ENCODE measurements around the gene MMRN2.
A peak's percentile ranks its signal among the peaks of the same experiment; 100 is the strongest.

Gene MMRN2

DNA sequence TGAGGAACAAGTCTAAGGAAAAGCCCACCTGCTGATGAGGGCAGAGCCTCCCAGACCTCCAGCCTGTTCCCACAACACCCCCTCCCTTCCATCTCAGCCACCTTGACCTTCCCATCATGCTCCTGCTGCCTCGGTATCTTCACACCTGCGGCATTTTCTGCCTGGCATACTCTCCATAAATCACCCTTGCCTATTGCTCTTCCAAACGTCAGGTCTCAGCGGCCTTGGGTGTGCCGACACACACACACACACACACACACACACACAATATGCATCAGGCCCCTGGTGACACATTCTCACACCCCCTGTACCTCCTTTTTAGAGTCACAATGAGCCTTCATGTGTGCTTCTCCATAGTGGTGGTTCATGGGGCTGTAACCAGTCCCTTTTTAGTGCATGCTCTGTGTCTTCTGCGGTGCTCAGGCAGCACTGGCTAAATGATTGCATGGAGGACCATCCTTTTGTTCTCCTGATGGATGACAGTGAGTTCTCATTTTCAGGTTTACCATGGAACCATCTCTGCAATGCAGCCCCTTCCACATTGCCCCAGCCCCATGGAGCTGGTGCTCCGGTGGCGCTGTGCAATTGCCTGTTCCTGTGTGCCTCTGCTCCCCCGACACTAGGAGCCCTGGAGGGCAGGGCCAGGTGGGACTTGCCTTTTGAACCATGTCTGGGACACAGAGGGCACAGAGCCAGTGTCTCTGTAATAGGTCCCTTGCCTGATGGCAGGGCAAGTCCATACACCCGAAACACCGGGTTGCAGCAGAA, 15.4 kb upstream of the MMRN2 start:
- no peak overlapping the region for H3K4me3 ChIP-seq (ENCODE audit: control insufficient read depth, low read depth, low read length)
- DNase-seq (ENCODE audit: low read depth), result no peak
- TF ChIP-seq CTCF (IDR thresholded peaks at IDR 0.05; ENCODE audit: control insufficient read depth, insufficient read depth, low read depth, low read length, missing control alignments), result no peak

DNA sequence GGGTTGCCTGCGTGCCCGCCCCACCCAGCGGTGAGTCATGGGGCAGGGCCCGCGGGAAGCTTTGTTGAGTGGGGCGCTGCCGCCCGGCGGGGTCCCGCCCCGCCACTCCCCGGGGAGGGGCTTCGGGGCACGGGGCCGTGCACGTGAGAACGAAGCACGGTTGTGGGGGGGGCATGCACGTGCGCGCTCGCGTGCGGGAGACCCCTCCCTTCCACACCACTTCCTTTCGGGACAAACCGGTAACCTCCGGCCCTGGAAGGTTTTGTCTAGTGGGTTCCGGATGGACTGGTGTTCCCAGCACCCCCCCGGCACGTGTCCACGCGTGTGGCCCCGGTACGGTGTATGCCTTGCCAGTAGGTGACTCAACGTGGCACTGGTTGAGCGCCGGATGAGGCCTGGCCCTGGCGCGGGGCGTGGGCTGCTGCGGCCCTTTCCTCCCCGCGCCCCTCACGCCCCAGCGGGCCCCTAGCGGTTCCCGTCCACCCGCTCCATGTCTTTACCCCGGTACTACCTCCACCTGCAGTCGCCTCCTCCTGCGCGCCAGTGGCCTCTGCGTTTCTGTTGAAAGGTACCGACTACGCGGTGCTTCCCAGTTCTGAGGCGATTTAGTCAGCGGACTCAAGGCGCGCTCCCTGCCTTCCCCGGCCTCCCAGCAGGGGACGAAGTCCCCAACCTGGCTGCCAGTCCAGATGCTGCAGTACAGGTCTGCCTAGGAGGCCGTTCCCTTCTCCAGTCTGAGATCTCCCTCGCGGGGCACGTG, 14.0 kb upstream of the MMRN2 start:
- DNase-seq (ENCODE audit: low read depth), result peak; percentile 82
- H3K4me3 ChIP-seq (ENCODE audit: control insufficient read depth, low read depth, low read length), result peak overlapping the region; percentile 70
- no peak for TF ChIP-seq CTCF (IDR thresholded peaks at IDR 0.05; ENCODE audit: control insufficient read depth, insufficient read depth, low read depth, low read length, missing control alignments)

DNA sequence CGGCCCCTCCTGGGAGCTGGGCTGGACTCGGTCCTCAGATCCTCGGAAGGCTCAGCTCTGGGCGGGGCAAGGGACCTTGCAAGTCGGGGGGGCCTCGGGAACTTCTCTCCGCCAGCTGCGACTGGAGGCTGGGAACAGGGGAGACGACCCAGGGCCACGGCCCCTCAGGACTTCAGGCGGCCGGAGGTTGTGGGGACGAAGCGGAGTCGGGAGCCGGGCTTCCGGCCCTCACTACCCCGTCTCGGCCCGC, 13.5 kb upstream of the MMRN2 start:
- H3K4me3 ChIP-seq (ENCODE audit: control insufficient read depth, low read depth, low read length), result peak overlapping the region; percentile 70
- no peak for TF ChIP-seq CTCF (IDR thresholded peaks at IDR 0.05; ENCODE audit: control insufficient read depth, insufficient read depth, low read depth, low read length, missing control alignments)
- DNase-seq (ENCODE audit: low read depth), result no peak

DNA sequence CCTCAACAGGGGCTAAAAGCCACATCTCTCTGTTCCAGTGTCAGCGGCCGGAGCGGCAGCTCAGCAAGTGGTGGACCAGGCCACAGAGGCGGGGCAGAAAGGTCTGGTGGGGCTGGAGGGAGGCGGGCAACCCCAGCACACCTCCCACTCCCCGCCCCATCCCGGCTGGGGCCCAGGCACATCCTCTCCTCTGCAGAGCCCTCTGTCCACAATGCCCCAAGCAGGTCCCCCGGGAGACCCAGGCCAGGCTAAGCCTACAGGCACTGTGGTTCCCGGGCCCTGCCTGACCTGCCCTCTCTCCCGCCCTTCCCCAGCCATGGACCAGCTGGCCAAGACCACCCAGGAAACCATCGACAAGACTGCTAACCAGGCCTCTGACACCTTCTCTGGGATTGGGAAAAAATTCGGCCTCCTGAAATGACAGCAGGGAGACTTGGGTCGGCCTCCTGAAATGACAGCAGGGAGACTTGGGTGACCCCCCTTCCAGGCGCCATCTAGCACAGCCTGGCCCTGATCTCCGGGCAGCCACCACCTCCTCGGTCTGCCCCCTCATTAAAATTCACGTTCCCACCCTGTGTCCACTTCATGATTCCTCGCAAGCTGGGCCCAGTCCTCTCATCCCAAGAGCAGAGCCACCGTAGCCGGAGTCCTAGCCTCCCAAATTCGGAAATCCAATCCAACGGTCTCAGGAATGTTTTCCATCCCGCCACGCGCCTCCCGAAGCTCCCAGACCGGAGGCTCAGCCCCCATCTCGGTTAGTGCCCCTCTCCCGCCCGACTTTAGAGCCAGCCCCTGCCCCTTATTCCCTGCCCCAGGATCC, 13.0 kb upstream of the MMRN2 start:
- DNase-seq (ENCODE audit: low read depth), result no peak
- peak overlapping the region; percentile 70 for H3K4me3 ChIP-seq (ENCODE audit: control insufficient read depth, low read depth, low read length)
- TF ChIP-seq CTCF (IDR thresholded peaks at IDR 0.05; ENCODE audit: control insufficient read depth, insufficient read depth, low read depth, low read length, missing control alignments), result no peak

DNA sequence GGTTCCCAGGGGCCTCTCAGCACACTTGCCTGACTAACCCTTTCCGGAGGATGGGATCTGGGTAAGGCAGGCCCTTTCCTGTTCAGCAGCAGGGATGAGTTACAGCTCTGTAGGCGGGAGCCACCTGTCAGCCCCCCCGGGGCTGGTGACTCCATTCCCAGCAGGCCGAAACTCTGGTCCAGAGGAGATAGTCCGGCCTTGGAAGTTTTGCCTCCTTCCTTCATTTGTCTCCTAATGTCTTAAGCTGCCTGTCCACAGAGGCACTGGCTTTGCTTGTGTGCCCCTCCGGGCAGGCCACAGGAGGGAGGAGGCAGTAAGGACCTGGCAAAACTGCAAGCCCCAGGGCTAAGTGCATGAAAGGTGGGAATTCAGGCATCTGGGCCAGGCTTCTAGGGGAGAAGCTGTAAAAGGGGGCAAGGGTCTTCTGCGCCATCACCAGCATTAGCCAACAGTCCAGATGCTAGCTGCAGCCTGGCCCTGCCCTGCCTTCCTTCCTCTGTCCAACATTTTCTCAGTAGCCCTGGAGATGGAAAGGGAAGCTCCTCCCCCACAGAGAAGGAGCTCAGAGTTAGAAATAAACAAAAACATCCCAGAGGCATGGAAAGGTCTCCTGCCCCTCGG, 12.1 kb upstream of the MMRN2 start:
- peak overlapping the region; percentile 70 for H3K4me3 ChIP-seq (ENCODE audit: control insufficient read depth, low read depth, low read length)
- DNase-seq (ENCODE audit: low read depth), result no peak
- TF ChIP-seq CTCF (IDR thresholded peaks at IDR 0.05; ENCODE audit: control insufficient read depth, insufficient read depth, low read depth, low read length, missing control alignments), result no peak

DNA sequence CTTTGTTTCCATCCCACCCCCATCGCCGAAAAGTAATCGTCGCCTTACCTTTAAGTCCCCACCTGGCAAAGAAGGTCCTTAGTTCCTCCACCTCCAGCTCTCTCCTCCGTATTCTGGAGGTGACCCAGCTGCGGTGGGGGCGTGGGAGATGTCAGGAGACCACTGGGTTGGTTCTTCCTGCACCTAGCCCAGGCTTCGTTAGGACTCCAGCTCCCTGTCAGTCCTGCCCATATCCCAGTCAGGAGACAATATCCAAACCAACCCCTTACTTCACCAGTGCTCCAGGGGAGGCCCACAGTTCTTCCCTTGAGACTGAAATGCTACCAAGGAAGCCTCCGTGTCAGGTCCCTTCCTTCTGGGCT, 11.6 kb upstream of the MMRN2 start:
- peak overlapping the region; percentile 70 for H3K4me3 ChIP-seq (ENCODE audit: control insufficient read depth, low read depth, low read length)
- no peak for DNase-seq (ENCODE audit: low read depth)
- TF ChIP-seq CTCF (IDR thresholded peaks at IDR 0.05; ENCODE audit: control insufficient read depth, insufficient read depth, low read depth, low read length, missing control alignments), result no peak
